Osteocyte (in vitro differentiated cells): Measurements from ENCODE around the gene WDR76. TPM values are rescaled to one million over a fixed set of nuclear protein-coding genes. Genes with fewer than 3 reads are reported as not detected.
A peak's percentile ranks its signal among the peaks of the same experiment; 100 is the strongest.

Experiments used
- DNase-seq: peaks from one replicate; pipeline ENCODE4 v3.0.0; 2021; ENCODE audit warnings: mixed read lengths; ENCODE audit not compliant: unreplicated experiment; ENCODE audit errors: extremely low spot score
- H3K27ac Mint-ChIP-seq: one replicate; pipeline ENCODE4 v1.8.0; 2021; ENCODE audit warnings: mild to moderate bottlenecking, mixed read lengths; ENCODE audit not compliant: unreplicated experiment
- H3K27me3 Mint-ChIP-seq: one replicate; pipeline ENCODE4 v1.8.0; 2021; ENCODE audit warnings: mixed read lengths; ENCODE audit not compliant: unreplicated experiment
- H3K36me3 Mint-ChIP-seq: one replicate; pipeline ENCODE4 v1.8.0; 2021; ENCODE audit warnings: mixed read lengths; ENCODE audit not compliant: unreplicated experiment
- H3K4me1 Mint-ChIP-seq: one replicate; pipeline ENCODE4 v1.8.0; 2021; ENCODE audit warnings: mixed read lengths; ENCODE audit not compliant: unreplicated experiment
- H3K4me3 Mint-ChIP-seq: one replicate; pipeline ENCODE4 v1.8.0; 2021; ENCODE audit warnings: mild to moderate bottlenecking, moderate library complexity, mixed read lengths; ENCODE audit not compliant: unreplicated experiment
- H3K9me3 Mint-ChIP-seq: one replicate; pipeline ENCODE4 v1.8.0; 2021; ENCODE audit warnings: mixed read lengths; ENCODE audit not compliant: unreplicated experiment
- CTCF ChIP-seq: fragments of 200-600 bp; sonication (generic); IDR thresholded peaks from 2 replicates; pipeline ENCODE4 v1.5.0; 2021; ENCODE audit warnings: antibody characterized with exemption, mild to moderate bottlenecking, moderate library complexity
- total RNA-seq: library from RNA; stranded (reverse); gene quantifications from 2 replicates; pipeline ENCODE4 v1.2.1, GENCODE V29; 2021

Gene WDR76
- total RNA-seq, 1 donor from 2014 or later = 6.0 TPM

DNA sequence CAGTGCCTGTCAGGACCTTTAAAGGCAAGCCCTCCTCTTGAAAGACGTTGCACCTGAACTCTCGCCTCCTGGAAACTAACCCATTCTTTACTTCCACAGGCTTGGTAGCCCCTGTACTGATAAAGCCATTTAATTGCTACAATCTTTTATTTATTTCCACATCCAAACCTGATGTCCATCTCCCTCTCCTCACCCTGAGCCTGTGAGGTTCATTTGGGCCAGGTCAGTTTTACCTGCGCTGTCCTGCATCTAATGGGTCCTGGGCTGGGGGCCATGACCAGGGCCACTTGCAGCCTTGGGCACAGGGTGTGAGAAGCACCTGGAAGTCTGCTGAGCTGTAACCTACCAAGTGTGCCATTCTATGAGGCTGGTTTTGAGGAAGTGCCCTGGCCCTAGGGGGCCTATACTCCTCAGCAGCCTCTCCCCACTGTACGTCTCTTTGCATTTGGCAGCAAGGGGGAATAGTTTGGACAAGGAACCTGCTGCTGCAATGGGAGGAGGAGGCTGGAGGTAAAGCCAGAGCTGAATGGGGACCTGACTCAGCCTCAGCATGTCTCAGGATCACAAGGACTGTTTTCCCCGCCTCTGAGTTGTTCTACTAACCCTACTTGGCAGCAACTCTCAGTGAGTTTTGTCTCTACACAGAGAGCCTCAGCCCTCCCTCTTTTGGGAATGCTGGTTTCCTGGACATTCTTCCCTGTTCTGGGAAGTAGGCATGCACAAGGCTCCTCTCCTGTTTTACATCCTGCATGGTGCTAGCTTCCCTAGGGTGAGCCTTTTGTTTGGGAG is 53.8 kb downstream of the WDR76 start:
- Mint-ChIP-seq H3K27ac (no peak overlapping the region), H3K27me3 (no peaks in the 10 kb centered on the region), H3K4me3 (no peak overlapping the region), H3K9me3 (no peaks in the 10 kb centered on the region), H3K36me3 (no peaks in the 10 kb centered on the region), H3K4me1 (no peaks in the 10 kb centered on the region)
- no peak for DNase-seq
- no peak for TF ChIP-seq CTCF

- Mint-ChIP-seq H3K4me1 (no peaks in the 10 kb centered on the region), H3K4me3 (no peak overlapping the region), H3K36me3 (no peaks in the 10 kb centered on the region), H3K9me3 (no peaks in the 10 kb centered on the region), H3K27ac (no peak overlapping the region), H3K27me3 (no peaks in the 10 kb centered on the region)
- TF ChIP-seq CTCF = no peak
- DNase-seq = no peak
Observed at GRCh38 chr15:43881245-43881644, 54.4 kb downstream of the WDR76 start.

GRCh38 chr15:43881944-43882343 is 55.1 kb downstream of the WDR76 start:
- Mint-ChIP-seq H3K36me3 (no peaks in the 10 kb centered on the region), H3K4me1 (no peaks in the 10 kb centered on the region), H3K4me3 (no peak overlapping the region), H3K27ac (no peak overlapping the region), H3K9me3 (no peaks in the 10 kb centered on the region), H3K27me3 (no peaks in the 10 kb centered on the region)
- DNase-seq = no peak
- peak; percentile 42 for TF ChIP-seq CTCF

DNA sequence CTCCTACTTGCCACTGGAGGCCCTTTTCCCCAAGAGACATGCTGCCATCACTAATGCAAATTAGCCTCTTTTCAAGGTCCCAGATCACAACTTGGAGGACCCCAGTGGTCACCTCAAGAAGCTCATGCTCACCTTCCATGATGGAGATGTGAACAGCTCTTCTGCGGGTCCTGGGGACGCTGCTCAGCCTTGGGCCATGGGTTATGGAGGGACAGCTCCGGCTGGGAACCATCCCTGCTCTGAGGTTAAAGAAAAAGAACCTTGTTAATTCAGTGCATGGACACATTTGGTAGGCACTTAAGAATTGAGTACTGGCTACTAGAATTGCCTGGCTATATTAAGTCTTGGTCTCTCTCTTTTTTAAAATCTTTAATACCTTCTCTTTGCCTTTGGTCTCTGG is 56.8 kb downstream of the WDR76 start:
- Mint-ChIP-seq H3K27ac (no peak overlapping the region), H3K27me3 (no peaks in the 10 kb centered on the region), H3K4me1 (no peaks in the 10 kb centered on the region), H3K36me3 (no peaks in the 10 kb centered on the region), H3K4me3 (no peak overlapping the region), H3K9me3 (no peaks in the 10 kb centered on the region)
- DNase-seq = no peak
- TF ChIP-seq CTCF = no peak

GRCh38 chr15:43886558-43886957 is 59.8 kb downstream of the WDR76 start:
- DNase-seq = no peak
- H3K27ac Mint-ChIP-seq = no peak overlapping the region
- no peaks in the 10 kb centered on the region for H3K9me3 Mint-ChIP-seq
- no peak for TF ChIP-seq CTCF
- no peaks in the 10 kb centered on the region for H3K4me1 Mint-ChIP-seq
- no peak overlapping the region for H3K4me3 Mint-ChIP-seq
- no peaks in the 10 kb centered on the region for H3K36me3 Mint-ChIP-seq
- H3K27me3 Mint-ChIP-seq = no peaks in the 10 kb centered on the region
